ENCODE data around the gene IFITM2.
A peak's percentile ranks its signal among the peaks of the same experiment; 100 is the strongest.
"Not testable (repeated sequence)": the region's sequence is repeated elsewhere in the genome, so short reads cannot be mapped to it uniquely, and the experiment has no call there.

Gene IFITM2

DNA sequence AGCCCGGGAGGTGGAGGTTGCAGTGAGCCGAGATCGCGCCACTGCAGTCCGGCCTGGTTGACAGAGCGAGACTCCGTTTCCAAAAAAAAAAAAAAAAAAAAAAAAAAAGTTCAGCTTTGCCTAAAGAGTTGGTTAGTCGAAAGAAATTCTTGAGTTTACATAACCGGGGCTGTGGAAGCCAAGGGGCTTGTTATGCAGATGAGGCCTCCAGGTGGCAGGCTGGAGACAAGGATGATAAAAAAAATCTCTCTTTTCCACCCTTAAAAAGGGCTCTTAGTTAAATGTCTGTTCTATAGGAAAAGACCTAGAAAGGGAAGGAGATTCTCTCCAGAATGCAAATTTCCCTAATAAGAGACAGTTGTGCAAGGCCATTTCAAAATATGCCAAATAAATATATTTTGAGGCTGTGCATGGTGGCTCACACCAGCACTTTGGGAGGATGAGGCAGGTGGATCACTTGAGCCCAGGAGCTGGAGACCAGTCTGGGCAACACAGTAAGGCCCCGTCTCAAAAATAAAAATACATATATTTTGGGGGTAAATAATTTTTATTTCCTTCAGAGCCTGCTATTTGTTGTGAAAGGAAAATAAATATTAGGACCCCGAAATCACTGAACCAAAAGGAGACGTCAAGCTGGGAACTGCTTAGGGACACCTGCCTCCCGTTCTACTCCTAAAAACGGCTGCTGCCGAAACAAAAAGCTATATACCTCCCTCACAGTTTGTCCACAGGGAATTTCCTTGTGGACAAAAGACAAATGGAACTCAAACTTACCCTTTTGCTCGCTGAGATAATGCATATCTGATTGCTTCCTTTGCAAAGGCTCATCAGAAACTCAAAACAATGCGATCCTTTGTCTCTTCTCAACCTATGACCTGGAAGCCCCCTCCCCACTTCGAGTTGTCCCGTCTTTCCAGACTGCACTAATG lies 2.4 kb upstream of the IFITM2 start:
- DNase-seq (ENCODE audit: insufficient read length, low spot score) (peak; percentile 85), FAIRE-seq (peak; percentile 76)

DNA sequence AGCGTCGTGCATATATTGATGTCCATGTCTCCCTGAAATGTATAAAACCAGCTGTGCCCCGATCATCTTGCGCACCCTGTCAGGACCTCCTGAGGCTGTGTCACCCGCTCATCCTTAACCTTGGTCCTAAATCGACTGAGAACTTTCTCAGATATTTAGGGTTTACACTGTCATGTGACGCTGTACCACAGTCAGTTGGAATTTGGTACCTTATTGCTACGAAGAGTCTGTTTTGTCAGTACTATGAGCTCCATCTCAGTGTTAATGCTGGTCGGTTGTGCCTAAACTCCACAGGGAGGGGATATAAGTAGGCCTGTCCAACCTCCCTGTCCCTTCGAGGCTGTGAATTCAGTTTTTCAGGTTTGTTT lies 1.8 kb upstream of the IFITM2 start:
- FAIRE-seq (no peak), DNase-seq (ENCODE audit: insufficient read length, low spot score) (no peak)

DNA sequence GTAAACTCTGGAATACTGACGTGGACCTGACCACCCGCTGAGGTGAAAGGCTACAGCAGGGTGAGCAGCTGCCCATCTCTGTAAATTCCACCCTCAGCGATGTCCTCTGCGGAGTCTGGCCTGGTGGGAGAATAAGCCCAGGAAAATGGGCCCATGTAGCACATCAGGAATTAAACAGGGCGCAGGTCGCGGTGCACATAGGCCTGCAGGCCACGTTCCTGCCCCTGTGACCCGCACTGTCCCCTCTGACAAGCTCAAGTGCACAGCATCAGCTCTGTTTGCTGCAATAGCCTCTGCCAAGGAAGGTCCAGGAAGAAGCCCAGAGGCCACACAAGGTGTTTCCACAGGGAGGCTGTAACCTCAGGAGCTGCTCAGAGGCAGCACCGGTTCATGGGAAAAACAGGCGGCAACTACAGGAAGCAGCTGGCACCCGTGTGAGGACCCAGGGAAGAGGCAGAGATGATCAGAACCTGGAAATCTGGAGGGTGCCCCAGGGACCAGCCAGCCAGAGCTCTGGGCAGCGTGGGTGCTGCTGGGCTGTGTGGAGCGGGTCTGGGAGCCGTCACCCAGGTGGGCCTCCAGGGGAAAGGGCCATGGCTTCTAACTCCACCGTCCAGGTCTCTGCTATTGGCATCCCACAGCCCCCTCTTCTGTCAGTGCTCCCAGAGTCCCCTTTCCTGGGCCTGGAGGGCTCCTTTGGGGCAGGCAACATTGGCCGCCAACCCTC lies 808 bp upstream of the IFITM2 start:
- FAIRE-seq (no peak), DNase-seq (ENCODE audit: insufficient read length, low spot score) (no peak)

DNA sequence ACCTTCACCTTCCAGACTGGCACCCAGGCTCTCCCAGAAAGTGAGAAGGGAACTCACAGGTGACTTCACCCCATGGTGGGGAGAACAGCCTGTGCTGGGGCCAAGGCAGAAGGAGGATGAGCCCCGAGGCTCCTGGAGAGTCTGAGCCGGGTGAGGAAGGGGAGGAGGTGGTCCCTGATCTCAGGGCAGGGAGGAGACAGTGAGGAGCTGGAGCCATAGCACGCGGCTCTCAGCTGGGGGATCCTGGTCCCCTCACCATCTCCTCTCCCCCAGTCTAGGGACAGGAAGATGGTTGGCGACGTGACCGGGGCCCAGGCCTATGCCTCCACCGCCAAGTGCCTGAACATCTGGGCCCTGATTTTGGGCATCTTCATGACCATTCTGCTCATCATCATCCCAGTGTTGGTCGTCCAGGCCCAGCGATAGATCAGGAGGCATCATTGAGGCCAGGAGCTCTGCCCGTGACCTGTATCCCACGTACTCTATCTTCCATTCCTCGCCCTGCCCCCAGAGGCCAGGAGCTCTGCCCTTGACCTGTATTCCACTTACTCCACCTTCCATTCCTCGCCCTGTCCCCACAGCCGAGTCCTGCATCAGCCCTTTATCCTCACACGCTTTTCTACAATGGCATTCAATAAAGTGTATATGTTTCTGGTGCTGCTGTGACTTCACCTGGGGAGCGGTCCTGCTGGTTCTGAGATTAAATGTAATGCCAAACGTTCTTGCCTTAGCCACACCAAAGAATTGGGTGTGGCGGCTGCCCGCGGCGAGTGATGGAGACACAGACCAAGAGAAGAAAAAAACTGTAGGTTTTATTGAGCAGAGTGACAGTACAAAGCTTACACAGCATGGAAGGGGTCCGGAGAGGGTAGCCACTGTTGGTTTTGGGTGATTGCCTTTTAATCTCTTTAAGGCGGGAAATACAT lies 1.4 kb downstream of the IFITM2 start:
- DNase-seq (ENCODE audit: insufficient read length, low spot score); FAIRE-seq: not testable (repeated sequence)

DNA sequence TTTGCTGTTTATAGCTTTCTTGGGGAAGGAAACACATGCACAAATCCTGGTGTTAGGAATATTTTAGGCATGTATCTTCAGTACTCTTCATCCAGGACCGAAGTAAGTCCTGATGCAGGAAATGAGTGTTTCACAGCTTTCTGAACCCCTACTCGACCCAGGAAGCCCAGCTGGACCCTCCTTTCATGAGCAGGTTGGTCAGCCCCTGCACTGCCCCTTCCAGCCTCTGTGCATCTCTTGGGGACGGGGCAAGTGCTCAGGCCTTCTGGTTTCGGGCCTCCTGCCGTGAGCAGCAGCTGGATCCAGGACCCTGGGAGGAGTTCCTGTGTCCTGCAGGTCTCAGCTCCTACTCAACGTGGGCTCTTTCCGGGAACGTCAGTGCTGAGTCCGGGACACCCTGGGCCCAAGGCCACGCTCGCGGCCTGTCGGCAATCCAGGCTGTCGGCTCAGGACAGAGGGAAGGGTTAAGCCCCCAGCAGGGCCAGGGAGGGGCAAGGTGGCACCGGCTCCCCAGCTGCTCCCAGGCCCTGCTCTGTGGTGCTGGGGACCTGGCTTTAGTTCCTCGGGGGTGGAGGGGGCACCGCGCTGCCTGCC lies 2.5 kb downstream of the IFITM2 start:
- DNase-seq (ENCODE audit: insufficient read length, low spot score), result not testable (repeated sequence)
- FAIRE-seq, result peak; percentile 63

DNA sequence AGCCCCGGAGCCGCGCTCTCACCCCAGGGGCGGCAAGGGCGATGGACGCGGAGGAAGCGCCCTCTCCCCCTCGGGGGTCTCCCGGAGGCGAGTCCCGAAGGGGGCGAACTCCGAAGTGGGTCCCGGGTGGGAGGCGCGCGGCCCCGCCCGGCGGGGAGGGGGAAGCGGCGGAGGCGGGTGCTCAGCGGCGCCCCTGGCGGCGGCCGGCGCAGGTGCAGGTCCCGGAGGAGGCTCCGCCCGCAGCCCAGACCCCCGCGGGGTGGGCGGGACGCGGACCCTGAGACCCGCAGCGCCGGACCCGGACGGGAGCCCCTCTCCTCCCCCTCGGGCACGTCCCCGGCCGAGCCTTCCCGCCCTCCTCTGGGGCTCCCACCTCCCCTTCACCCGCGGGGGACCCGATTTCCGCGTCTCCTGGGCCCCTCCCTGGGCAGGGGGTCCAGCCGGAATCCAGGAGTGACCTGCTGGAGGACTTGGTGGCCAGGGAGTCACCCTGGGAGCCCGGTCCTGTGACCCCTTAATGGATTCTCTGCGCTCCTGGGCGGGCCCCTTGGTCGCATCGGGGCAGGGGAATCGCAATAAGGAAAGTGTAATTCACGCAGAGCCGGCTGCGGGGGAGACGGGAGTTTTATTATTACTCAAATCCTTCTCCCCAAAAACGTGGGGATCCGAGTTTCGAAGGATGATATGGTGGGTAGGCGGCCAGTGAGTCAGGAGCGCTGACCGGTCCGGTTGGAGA lies 3.6 kb downstream of the IFITM2 start:
- peak; percentile 26 for FAIRE-seq

DNA sequence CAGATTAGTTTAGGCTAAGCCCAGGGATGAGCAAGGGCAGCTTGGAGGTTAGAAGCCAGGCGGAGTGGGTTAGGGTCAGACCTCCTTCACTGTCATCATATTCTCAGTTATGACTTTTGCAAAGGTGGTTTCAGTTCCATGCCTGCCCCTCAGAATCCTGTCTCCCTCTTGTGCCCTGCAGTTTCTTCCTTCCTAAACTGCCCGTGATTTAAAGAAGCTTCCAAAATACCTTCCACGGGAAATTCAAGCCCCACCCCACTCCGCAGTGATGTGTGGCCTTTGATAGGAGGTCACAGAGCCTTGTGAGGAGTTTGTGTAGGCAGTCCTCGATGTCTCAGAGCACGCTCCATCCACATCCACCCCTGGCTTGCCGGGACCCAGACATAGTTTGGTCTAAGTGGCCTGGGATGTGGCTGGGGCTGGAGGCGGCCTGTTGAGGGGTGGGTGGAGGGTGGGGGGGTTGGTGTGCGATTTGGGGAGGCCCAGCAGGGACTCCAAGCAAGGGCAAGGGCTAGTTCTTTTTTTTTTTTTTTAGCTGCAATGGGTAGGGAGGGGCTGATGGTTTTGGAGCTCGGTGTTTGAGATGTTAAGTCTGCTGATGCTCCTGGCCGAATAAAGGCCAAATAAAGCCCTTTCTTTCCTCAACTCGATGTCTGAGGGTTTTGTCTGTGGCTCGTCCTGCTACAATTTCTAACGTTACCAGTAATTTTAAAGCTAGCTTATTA lies 4.6 kb downstream of the IFITM2 start:
- FAIRE-seq (peak; percentile 37), DNase-seq (ENCODE audit: insufficient read length, low spot score) (no peak)

More for the DNA sequence above, 3.6 kb downstream of the IFITM2 start:
- DNase-seq (ENCODE audit: insufficient read length, low spot score), result not testable (repeated sequence)

DNA sequence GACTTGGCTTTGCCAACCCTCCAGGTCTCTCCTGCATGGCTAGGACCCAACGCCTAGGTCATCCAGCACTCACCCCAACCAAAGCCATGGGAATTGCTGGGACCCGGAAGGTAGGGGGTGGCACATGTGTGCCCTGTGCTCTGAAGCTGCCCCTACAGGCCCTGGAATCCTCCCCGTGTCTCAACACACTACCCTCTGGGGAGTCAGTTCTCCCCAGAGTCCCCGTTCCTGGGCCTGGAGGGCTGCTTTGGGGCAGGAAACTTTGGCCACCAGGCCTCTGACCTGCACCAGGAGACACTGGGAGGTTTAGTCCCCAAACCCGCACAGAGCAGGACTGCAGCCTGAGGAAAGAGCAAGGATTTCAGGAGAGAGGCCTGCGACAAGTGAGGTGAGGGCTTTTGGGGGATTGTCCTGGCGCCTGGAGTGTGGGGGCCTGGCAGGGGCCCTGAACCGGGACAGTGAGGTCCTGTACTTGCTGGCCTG lies 5.7 kb downstream of the IFITM2 start:
- DNase-seq (ENCODE audit: insufficient read length, low spot score) (no peak), FAIRE-seq (no peak)

DNA sequence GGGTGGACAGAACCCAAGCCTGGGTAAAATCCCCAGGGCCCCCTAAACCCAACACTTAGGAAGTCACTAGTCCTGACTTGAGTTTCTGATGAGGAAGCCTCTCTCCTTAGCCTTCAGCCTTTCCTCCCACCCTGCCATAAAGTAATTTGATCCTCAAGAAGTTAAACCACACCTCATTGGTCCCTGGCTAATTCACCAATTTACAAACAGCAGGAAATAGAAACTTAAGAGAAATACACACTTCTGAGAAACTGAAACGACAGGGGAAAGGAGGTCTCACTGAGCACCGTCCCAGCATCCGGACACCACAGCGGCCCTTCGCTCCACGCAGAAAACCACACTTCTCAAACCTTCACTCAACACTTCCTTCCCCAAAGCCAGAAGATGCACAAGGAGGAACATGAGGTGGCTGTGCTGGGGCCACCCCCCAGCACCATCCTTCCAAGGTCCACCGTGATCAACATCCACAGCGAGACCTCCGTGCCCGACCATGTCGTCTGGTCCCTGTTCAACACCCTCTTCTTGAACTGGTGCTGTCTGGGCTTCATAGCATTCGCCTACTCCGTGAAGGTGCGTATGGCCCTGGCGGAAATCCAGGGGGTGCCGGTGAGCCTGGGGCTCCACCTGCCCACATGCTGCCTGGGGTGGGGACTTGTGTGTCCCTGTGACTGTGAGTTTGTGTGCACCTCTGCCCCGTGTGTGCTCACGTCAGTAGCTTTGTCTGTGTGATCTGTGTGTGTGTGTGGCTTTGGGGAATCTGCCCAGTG lies 6.4 kb downstream of the IFITM2 start, which contains the start of gene IFITM1:
Gene IFITM1 (plus strand): TSS at position 254 of the 767 bp plus-strand sequence. CDS start 131 bp downstream, at position 385.
- FAIRE-seq (peak; percentile 98), DNase-seq (ENCODE audit: insufficient read length, low spot score) (peak; percentile 95)

DNA sequence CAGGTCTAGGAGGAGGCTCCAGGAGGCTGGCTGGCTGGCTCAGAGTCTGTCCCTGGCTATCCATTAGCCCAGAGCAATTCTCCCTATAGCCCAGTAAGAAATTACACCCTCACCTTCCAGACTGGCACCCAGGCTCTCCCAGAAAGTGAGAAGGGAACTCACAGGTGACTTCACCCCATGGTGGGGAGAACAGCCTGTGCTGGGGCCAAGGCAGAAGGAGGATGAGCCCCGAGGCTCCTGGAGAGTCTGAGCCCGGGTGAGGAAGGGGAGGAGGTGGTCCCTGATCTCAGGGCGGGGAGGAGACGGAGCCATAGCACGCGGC lies 6.9 kb downstream of the IFITM2 start:
- DNase-seq (ENCODE audit: insufficient read length, low spot score), result not testable (repeated sequence)

DNA sequence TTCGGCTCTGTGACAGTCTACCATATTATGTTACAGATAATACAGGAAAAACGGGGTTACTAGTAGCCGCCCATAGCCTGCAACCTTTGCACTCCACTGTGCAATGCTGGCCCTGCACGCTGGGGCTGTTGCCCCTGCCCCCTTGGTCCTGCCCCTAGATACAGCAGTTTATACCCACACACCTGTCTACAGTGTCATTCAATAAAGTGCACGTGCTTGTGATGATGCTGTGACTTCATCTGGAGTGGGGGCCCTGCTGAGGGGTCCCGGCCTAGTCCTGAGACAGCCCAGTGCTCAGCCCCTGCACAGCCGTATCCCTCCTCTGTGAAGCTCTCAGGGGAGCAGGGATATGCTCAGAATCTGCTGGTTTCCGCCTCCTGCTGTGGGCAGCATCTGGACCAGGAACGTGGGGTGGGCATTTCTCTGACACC lies 7.5 kb downstream of the IFITM2 start:
- DNase-seq (ENCODE audit: insufficient read length, low spot score), result no peak
- FAIRE-seq, result no peak

More for the DNA sequence above, 6.9 kb downstream of the IFITM2 start:
- not testable (repeated sequence) for FAIRE-seq

DNA sequence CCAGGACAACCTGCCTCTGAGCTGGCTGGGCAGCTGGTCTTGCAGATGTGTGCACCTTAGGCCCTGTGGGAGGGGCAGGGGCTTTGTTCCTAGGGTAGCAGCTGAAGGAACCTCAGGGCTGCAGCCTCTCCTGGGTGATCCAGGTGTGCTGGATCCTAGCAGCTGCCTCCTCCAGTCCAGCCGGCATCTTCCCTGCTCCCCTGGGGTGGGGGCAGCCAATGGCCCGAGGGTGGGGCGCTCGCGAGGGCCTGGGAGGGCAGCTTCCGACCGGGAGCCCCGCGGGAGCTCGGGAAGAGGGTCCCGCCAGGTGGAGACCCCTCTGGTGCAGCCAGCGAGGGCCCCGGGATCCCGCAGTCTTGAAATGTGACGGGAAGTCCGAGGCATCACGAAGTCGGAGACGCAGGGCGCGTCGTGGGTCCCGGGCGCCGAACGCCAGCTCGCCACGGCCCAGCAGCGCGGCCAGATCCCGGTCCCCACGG lies 7.9 kb downstream of the IFITM2 start:
- no peak for FAIRE-seq
- no peak for DNase-seq (ENCODE audit: insufficient read length, low spot score)

DNA sequence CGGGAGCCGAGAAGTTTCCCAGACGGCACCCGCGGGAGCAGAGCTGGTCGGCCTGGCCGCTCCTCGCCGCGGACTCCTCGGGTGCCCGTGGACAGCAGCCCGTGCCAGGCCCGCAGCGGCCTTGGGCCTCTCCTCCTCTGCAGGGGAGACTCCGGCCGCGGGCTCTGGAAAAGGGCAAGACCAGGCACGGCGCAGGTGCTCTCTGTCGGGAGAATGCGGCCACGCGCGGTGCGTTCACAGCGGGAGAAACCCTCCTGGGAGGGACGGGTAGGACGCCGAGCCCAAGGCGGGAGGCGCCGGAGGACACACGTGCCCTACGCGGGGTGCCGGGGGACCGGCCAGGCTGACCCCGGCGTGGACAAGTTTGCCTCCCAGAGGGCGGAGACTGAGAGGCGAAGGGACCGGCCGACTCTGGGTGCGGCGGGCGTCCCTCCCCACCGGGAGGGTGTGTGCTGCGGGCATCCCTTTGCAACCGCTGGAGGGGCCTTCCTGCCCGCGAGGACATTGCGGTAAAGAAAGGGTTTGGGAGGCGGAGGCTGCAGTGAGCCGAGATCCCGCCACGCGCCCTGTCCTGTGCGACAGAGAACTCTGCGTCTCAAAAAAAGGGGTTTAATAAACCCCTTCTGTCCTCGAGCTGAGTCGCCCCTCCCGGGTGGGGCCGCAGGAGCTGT lies 8.6 kb downstream of the IFITM2 start:
- no peak for DNase-seq (ENCODE audit: insufficient read length, low spot score)

DNA sequence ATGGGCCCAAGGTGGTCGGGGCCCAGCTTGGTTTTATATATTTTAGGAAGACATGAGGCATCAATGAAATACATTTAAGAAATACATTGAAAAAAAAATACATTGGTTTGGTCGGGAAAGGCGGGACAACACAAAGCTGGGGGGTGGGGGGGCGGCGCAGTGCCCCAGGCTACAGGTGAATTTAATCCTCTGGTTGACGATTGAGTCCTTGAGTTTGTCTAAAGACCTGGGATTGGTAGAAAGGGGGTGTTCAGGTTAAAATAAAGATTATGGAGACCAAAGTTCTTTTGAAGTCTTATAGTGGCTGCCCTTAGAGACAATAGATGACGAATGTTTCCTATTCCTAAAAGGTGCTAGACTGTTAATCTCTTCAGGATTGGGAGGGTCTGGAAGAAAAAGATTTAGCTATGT lies 9.3 kb downstream of the IFITM2 start:
- FAIRE-seq (no peak), DNase-seq (ENCODE audit: insufficient read length, low spot score) (no peak)

More for the DNA sequence above, 8.6 kb downstream of the IFITM2 start:
- no peak for FAIRE-seq

DNA sequence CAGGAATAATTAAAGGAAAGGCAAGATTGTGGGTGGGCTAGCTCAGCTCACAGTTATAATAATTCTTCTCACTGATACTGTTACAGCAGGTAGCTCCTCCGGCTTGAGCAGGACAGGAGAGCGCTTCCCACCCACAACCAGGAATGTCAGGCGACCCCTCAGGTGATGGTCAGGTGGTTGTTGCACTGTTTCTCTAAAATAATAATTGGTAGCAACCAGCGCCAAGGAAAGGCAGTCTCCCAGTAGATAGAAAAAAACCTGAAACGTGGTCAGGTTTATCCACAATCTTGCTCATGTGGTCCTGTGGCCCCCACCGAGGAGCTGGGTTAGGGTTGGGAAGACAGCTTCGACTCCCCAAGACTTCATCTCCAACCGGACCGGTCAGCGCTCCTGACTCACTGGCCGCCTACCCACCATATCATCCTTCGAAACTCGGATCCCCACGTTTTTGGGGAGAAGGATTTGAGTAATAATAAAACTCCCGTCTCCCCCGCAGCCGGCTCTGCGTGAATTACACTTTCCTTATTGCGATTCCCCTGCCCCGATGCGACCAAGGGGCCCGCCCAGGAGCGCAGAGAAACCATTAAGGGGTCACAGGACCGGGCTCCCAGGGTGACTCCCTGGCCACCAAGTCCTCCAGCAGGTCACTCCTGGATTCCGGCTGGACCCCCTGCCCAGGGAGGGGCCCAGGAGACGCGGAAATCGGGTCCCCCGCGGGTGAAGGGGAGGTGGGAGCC lies 10.2 kb downstream of the IFITM2 start:
- DNase-seq (ENCODE audit: insufficient read length, low spot score), result not testable (repeated sequence)
- peak; percentile 89 for FAIRE-seq

DNA sequence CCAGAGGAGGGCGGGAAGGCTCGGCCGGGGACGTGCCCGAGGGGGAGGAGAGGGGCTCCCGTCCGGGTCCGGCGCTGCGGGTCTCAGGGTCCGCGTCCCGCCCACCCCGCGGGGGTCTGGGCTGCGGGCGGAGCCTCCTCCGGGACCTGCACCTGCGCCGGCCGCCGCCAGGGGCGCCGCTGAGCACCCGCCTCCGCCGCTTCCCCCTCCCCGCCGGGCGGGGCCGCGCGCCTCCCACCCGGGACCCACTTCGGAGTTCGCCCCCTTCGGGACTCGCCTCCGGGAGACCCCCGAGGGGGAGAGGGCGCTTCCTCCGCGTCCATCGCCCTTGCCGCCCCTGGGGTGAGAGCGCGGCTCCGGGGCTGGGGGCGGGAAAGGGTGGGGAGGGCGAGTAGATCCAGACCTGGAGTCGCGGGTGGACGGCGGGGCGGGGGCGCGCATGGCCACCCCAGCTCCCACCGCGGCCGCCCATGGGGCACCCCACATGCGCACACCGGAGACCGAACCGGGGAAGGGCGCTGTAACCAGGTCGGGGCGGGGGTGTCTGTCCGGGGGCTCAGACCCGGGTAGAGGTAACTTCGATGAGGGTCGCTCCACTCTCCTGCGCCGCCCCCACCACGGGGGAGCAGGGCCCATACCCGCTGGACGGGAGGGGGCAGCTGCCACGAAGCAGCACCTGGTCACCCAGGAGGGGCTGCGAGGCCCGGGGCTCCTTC lies 10.9 kb downstream of the IFITM2 start:
- DNase-seq (ENCODE audit: insufficient read length, low spot score), result not testable (repeated sequence)
- peak; percentile 35 for FAIRE-seq

Data from GM19239 (cell line).